ENCODE measurements around the gene KCNK1.

Gene KCNK1

DNA sequence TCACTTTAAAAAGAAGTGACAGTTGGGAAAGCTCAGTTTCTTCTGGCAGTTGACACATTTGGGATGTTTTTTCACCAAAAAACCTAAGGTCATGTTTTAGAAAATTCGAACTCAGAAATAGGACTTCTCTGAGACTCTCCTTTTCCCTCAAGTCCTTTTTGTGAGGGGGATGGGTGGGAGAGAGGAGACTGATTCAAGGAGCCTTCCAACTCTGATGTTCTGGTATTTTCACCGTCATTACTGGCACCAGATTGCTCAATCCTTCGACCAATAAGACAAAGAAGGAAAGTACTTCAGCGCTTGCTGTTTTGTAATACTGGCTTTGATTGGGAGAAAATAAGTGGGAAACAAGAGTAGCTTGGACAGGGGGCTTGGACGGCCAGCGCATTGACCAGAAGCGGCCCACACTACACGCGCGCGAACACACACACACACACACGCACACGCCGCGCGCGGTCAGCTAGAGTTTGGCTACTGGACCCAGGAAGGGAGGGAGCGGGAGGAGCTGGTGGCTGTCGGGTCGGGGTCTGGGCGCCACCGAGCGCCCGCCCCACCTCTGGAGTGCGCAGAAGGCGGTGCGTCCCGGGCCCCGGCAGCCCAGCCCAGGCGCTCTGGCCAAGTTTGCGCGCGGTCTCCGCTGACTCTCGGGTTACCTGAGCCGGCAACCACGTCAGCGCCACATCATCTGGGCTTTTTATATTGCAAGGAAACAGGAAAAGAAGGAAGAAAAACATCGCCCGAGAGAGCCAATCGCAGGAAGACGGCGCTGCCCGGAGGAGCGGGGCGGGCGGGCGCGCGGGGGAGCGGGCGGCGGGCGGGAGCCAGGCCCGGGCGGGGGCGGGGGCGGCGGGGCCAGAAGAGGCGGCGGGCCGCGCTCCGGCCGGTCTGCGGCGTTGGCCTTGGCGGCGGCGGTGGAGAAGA lies at the start of gene KCNK1:
Gene KCNK1 (plus strand): TSS at position 855 of the 921 bp plus-strand sequence. CDS start 66 bp downstream, at position 921.
- peak; percentile 60 for DNase-seq (ENCODE audit: low spot score)

DNA sequence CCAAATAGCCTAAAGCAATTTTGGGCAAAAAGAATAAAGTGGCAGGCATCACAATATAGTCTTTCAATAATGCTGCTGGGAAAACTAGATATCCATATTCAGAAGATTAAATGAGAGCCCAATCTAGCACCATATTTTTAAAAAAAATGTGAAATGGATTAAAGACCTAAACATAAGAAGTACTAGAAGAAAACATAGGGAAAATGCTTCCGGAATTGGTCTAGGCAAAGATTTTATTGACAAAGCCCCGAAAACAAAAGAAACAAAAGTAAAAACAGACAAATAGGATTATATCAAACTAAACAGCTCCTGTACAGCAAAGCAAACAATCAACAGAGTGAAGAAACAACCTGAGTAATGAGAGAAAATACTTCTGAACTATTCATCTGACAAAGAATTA lies 48.6 kb upstream of the KCNK1 start:
- DNase-seq (ENCODE audit: low spot score) = no peak

DNA sequence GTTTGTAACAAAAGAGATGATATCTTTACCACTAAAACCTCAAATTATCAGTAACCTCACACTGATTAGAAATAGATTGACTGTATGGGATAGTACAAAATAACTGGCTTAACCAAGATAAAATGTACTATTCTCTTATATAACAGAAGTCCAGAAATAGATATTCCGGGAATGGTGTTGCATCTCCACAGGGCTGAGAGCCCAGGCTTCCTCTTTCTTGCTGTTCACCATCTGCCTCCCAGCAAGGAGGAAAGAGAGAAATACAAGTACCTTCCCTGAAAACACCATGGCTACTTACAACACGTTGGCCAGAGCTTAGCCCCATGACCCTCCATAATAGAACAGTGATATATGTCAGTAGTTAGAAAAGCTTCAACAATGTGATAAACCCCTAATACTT lies 47.0 kb upstream of the KCNK1 start:
- DNase-seq (ENCODE audit: low spot score) = no peak

DNA sequence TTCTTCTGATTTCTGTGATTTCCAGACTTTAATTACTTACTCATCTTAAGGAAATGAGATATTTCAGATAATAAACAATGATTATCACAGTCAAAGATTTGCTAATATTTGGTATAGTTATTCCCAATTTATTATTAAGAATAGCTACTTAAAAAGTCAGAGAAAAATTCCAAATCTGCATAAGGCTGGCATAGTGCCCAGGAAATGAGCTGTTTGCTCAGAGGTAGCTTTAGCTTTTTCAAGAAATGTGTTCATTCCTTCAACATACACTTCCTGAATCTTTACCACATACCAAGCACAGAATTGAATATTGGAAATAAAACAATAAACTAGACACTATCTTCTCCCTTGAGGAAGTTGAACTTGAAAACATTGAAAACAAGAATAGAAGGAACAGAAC lies 44.3 kb upstream of the KCNK1 start:
- no peak for DNase-seq (ENCODE audit: low spot score)

DNA sequence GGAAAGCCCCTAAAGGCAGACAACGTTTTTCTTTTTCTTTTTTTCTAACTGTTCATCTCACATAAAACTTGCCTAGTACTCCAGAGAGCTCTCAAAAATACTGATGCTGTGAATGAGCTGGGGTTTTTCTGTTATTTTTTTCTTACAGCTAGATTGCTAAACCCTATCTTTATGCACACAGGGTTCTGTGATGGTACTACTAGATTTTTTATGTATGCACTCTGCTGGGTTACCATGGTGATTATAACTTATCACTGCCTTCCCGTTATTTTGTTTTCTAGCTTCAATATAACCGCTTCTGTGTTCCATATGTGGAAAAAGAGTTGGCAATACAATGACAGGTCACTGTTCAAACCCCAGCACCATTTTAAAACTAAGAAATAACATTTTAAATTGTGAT lies 43.7 kb upstream of the KCNK1 start:
- DNase-seq (ENCODE audit: low spot score) = no peak

DNA sequence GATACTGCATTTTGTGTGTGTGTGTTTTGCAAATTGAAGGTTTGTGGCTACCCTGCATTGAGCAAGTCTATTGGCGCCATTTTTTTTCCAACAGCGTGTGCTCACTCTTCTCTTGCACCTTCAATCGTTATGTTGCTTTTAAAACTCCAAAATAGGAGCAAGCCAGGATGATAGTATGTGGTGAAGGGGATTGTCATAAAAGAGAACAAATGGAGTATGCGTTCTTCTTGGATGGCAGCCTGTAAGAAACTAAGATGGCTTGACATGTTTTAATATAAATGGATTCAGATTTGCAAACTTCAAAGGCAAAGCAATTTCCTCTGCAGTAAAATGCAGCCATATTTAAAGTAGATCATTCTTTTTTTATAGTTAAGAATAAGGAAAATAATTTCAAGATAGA lies 43.2 kb upstream of the KCNK1 start:
- DNase-seq (ENCODE audit: low spot score) = no peak

DNA sequence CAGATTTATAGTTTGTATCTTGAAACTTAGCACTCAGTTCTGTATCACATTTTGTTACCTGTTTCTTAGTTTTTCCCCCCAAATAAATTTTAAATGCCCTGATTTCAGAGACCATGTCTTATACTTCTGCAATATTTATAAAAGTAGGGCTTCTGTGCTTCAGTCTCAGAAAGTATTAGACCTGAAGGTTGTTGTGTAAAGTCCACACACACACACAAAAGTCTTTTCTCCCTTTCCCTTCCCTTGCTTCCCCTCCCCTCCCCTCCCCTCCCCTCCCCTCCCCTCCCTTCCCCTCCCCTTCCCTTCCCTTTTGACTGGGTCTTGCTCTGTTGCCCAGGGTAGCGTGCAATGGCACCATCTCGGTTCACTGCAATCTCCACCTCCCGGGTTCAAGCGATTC lies 41.0 kb upstream of the KCNK1 start:
- DNase-seq (ENCODE audit: low spot score) = no peak

DNA sequence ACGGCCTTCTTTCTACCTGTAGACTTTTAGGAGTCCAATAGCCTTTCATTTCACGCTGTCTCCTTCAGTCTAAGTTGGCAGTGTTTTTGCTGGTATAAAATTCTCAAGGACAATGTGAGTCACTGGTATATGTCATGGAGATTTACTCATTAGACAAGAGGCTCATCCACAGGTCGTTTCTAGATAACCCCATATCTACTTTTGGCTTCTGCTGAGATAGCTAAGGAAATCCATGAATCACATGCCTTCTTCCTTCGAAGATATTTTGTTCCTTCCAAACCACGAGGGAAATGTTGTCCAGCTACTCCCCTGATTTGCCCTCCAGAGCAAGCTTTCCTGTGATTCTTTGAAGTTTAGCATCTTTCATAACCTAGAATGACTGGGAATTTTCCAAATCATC lies 38.5 kb upstream of the KCNK1 start:
- no peak for DNase-seq (ENCODE audit: low spot score)

DNA sequence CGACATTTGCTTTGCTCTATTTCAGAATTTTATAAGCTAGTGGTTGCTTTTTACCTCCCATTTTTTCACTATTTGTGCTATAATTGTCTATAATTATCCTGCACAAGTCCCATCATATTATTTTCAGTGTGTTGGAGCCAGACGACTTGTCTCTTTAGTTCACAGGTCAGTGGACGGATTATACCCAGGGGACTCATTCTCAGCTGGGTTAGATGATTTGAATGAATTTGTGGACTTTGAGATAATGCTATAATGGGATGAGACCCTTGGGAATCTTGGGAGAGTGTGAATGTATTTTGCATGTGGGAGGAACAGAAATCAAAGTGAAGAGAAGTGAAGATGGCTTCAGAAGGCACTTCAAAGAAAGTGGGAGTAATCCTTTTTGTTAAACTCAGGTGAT lies 31.5 kb upstream of the KCNK1 start:
- DNase-seq (ENCODE audit: low spot score) = no peak

DNA sequence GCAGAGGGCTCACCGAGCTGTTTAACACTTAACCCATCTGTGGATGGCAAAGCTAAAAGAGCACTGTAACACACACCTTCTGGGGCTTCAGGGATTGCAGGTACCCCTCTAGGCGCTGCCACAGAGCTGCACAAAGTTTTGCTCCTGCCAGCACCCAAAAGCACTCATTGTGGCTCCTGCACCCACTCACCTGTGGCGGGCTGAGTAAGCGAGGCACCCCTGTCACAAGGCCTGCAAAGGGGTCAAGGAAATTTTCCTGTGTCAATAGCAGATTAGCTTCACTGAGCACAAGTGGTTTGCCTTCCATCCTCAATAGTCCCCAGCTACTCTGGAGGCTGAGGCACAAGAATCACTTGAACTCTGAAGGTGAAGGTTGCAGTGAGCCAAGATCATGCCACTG lies 29.5 kb upstream of the KCNK1 start:
- no peak for DNase-seq (ENCODE audit: low spot score)

DNA sequence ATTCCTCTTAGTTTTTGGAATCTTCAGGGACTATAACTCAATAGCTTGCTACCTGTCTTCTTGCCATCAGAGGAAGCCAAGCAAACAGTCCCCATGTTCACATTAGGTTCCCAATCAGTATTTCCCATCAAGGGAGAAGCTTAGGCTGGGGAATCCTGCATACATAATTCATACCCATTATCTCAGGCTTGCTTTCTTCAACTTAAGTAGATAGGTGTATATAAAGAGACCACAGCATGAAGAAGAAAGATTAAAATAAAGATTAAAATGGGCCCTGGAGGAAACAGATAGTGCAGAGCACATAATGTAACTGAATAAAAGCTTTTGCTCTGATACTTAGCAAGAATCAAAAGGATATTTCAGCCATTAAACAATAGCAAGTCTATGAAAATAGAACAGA lies 29.0 kb upstream of the KCNK1 start:
- no peak for DNase-seq (ENCODE audit: low spot score)

DNA sequence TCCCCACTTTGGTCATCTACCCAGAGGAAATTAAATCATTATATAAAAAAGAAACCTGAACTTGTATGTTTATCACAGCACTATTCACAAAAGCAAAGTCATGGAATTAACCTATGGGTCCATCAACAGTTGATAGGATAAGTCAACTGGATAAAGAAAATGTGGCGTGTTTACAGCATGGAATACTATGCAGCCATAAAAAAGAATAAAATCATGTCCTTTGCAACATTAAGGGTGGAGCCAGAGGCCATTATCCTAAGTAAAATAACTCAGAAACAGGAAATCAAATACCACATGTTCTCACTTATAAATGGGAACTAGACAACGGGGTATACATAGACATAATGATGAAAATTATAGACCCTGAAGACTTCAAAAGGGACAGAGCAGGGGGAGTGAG lies 27.6 kb upstream of the KCNK1 start:
- no peak for DNase-seq (ENCODE audit: low spot score)

DNA sequence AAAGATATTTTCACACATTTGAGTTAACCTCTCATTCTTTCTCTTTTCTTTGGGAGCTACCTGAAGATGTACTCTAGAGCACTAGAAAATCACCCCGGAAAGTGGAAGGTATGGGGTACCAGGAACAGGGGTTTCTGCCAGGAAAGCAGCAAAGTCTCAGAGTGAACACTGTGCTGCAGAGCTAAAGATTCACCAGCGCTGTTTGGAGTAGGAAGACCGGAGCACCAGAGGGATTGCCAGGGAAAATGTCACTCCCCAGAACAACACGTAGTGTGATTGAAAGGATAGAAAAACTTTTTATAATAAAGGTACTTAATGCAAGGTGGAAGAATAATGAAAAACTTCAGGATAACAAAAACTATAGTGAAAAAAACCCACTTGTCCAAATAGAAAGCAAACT lies 26.7 kb upstream of the KCNK1 start:
- DNase-seq (ENCODE audit: low spot score) = no peak

DNA sequence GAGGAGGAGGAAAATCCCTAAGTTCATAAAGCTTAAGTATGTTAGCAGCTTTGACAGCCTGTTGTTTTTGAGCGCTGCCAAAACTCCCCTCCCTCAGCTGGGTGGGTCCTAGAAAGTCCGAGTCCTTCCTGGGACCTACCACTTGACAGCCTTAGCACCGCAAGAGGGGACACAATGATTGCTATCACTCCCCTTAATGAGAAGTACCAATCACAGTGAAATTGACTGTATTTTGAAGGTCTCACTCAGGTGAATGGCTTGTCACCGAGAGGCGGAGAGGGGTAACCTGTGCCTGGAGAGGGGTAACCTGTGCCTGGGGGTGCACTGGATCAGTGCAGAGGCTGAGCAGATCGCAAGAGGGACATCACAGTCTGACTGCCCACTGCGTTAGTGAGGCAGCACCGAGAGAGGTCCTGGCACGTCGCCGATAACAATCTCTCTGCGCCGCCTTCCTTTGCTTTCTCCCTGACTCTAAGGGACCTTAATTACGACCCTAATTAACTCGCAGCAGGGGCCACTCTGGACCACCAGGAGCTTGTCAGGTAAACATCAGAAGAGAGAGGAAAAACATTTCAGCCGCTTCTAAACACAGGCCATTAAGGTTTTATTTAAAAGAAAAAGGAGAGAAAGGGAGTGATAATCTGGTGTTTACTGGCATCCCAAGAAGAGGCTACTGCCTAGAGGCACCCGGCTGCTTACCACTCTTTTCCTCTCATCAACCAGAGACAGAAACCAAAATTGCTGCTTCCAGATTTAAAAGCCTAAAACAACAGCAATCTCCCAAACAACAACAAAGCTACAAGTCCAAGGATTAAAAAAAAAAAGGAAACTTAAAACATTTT lies 25.7 kb upstream of the KCNK1 start:
- DNase-seq (ENCODE audit: low spot score) = peak; percentile 30

DNA sequence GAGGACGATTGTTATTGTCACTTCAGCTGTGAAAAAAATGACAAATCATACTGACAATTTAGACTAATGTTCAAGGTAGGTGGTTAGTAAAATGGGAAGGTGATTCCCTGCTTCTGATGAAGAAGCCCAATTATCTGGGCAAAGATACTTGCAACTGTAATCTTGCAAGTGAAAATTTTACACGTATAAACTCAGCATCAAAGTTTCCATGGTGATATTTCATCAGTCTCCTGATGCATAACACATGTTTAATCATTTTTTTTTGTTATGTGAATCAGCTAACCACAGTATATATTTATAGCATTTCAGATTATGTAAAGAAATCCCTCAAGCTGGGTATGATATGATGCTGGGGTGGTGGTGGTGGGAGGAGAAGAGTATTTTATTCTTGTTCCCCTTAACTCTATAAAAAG lies 16.4 kb upstream of the KCNK1 start:
- no peak for DNase-seq (ENCODE audit: low spot score)

DNA sequence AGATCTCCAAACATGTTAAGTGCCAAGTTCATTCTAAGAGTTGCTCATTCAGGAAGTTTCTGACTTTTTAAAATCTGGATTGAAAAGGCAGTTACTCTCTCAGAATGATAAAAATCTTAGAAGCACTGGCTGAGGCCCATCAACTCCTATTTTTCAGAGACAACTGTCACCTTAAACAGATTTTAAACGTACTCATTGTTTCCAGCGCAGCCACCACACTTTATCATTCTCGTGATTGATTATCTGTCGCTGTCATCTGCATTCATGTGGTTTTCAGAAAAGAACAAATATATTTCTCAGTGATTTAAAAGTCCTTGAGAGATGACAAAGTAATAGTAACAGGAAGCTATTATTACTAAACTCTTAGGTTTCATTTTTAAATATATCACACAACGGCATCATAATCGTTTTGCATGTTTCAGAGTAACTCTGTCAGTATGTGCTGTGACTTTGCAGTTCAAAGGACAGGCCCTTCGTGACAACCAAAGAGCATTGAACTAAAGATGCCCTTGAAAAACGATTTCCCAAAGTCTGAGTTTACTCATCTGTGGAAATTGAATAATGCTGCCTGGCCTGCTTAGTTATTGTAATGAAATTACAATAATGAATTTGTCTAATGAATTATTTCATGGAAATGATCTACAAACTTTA lies 14.9 kb upstream of the KCNK1 start:
- DNase-seq (ENCODE audit: low spot score) = no peak

DNA sequence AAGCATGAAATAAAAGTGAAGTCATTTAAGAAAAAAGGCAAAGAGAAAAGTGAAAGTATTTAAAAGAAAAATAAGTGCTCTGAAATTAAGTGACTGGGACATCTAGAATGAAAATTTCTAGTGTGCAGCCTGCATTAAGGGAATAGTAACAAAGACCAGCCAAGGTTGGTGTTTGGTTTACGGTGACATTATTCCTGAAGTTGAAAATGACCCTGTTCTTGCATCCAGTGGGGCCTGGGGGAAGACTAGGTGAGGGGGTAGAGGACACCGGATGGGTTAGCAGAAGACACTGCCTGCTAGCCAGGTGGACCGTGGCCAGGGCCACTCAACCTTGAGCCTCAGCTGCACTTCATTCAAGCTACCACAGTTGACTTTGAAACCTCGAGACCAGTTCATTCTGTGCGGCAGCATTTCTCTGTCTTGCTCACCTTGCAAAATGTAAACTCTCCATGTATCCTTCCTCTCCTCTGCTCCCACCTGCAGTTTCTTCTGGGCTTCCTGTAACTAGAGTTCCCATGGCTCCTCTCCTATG lies 14.3 kb upstream of the KCNK1 start:
- DNase-seq (ENCODE audit: low spot score) = no peak

DNA sequence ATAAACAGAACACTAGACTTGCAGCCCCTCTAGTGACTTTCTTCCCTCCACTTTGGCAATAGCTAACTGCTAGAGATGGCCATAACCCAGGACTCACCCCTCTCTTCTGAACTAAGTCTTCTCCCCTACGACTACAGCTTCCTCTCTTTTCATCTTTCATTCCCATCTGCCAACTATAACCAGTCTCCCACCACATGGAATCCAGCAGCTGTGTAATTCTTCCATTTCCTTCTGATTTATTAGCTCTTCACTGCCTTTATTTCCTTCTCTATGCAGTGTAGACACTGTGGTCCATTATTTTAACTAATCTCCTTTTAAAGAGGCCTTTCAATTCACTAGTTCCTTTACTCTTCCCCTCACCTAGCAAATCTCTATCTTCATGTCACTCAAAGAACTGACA lies 13.4 kb upstream of the KCNK1 start:
- DNase-seq (ENCODE audit: low spot score) = no peak

DNA sequence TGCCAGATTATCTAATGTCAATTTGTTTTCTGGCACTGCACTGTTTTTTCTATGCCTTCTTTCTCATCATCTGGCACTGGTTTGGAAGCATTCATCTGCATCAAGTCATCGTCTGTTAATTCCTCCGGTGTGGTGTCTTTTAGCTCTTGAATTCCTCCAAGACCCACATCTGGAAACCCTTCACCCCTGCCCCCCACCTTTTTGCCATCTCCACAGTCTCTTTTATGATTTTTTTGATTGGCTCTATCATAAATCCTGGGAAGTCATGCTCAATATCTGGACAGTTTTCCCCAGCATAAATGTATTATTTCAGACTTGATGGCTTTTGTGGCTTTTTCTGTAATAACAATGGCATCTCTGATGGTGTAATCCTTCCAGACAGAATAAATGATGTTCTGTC lies 10.4 kb upstream of the KCNK1 start:
- DNase-seq (ENCODE audit: low spot score) = no peak

DNA sequence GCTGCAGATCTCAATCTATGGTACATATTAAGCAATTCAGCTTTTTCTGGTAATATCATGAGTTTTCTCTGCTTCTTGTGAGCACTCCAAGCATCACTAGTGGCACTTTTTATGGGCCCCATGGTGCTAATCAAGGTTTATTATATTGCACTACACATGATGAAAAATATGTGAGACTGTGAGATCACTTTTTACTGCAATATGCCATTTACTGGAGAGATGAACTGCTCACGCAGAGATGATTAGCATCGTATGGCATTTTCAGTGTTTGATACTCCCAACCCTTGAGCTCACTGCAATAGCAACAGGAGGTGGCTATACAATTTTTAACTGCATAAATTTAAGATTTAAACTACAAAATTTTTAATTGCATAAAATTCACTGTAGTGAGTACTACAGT lies 8.7 kb upstream of the KCNK1 start:
- no peak for DNase-seq (ENCODE audit: low spot score)

DNA sequence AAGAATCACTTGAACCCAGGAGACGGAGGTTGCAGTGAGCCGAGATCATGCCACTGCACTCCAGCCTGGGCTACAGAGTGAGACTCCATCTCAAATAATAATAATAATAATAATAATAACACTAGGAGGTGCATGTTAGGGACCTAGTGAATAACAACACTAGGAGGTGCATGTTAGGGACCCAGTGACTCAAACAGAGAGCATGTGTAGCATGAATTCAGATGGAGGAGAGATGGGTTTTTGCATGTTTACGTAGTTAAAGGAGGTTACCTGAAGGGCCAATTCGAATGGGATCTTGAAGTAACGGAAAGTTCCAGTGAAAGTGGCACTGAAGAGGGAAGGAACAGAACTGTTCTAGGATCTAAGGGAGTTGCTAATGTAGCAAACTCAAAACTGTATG lies 7.1 kb upstream of the KCNK1 start:
- DNase-seq (ENCODE audit: low spot score) = no peak

Measured in Ammon's horn (tissue), 1 donor.